Gastrocnemius medialis (tissue), 4 donors: ENCODE data around the gene PSRC1. TPM values are rescaled to one million over a fixed set of nuclear protein-coding genes. Genes with fewer than 3 reads are reported as not detected.

Source experiments
- ATAC-seq, 2 donors: fragments of 150-250 bp; one replicate each; pipeline ENCODE4 v1.9.1; 2016
- DNase-seq, 2 donors: peaks; one replicate each; pipeline ENCODE4 v3.0.0-alpha.2; 2019
- H3K27ac ChIP-seq, 4 donors: fragments of 200-600 bp; sonication (generic); 1 replicate in 1 of 4; 2 replicates in 3 of 4; pipeline ENCODE4 v1.5.1; 2016 to 2018; ENCODE audit warnings: mild to moderate bottlenecking in 2 of 4, moderate library complexity in 1 of 4
- H3K27me3 ChIP-seq, 3 donors: fragments of 200-600 bp; sonication (generic) in 2 of 3; 1 replicate in 1 of 3; 2 replicates in 2 of 3; pipeline versions ENCODE4 v1.5.1 to v1.6.0; 2016 to 2019; ENCODE audit warnings: mild to moderate bottlenecking in 1 of 3, moderate library complexity in 1 of 3
- H3K36me3 ChIP-seq, 2 donors: fragments of 200-600 bp; sonication (generic) in 1 of 2; one replicate each; pipeline ENCODE4 v1.5.1; 2017 to 2018
- H3K4me1 ChIP-seq, 2 donors: fragments of 200-600 bp; sonication (generic) in 1 of 2; one replicate each; pipeline ENCODE4 v1.5.1; 2016 to 2017; ENCODE audit warnings: mild to moderate bottlenecking in 2 of 2
- H3K4me3 ChIP-seq, 4 donors: fragments of 200-600 bp; sonication (generic) in 3 of 4; 1 replicate in 1 of 4; 2 replicates in 3 of 4; pipeline ENCODE4 v1.5.1; 2016 to 2019; ENCODE audit warnings: mild to moderate bottlenecking in 2 of 4
- H3K9me3 ChIP-seq, 3 donors: fragments of 200-600 bp; sonication (generic) in 2 of 3; 1 replicate in 1 of 3; 2 replicates in 2 of 3; pipeline ENCODE4 v1.5.1; 2016 to 2019
- CTCF ChIP-seq, 5 experiments: fragments of 450-650 bp in 3 of 5; fragments of 200-600 bp in 2 of 5; sonication (generic) in 2 of 5; IDR thresholded peaks in 4 of 5; conservative IDR thresholded peaks in 1 of 5; 1 replicate in 4 of 5; 2 replicates in 1 of 5; pipeline ENCODE4 v1.5.1; 2016 to 2019; ENCODE audit warnings: antibody characterized with exemption in 5 of 5, mild to moderate bottlenecking in 3 of 5, moderate library complexity in 3 of 5
- POLR2A ChIP-seq, 2 donors: fragments of 450-650 bp; IDR thresholded peaks; one replicate each; pipeline ENCODE4 v1.6.1; 2017; ENCODE audit warnings: antibody characterized with exemption in 2 of 2, mild to moderate bottlenecking in 2 of 2, moderate library complexity in 2 of 2
- in situ Hi-C, 4 donors: fragments of 200-750 bp; cut with MboI; loops; one replicate each; pipeline versions ENCODE4 v1.15.0 to v1.8.0; 2017; ENCODE audit warnings: low sequenced_read_pairs in 4 of 4
- intact Hi-C: fragments of 100-400 bp; cut with DNase I; formaldehyde crosslinking; loops from one replicate; pipeline ENCODE4 v1.15.1; 2023; ENCODE audit warnings: low total_unique reads
- total RNA-seq, 4 donors: library from RNA; depleted of rRNA; stranded (reverse); fragments of >200 nt; gene quantifications; one replicate each; pipeline versions ENCODE4 v1.1.0 to v1.2.3, GENCODE V29; 2016

PSRC1 gene
- total RNA-seq, 4 donors from 2014 or later, result 0.19 to 2.3 (median 0.84) TPM; not detected in 1

GRCh38 chr1:109298666-109299557 is 16.0 kb upstream of the PSRC1 start:
- H3K9me3 ChIP-seq, result no peaks in the 10 kb centered on the region
- H3K4me3 ChIP-seq, result no peak overlapping the region
- H3K36me3 ChIP-seq, result no peaks in the 10 kb centered on the region
- peak; percentile 40 to 43 for ATAC-seq
- intact Hi-C loops (loop anchor here (2.0 kb wide), 1 partner anchor 14 kb away; no protein-coding TSS in a partner anchor), in situ Hi-C loops (loop anchor here in 1 of 4 donors (25.0 kb wide), 1 partner anchor 238 kb away; the partner anchor contains the start of genes GNAI3 and GPR61)
- H3K27ac ChIP-seq, result peak overlapping the region; percentile 15 to 72 (median 42)
- peaks cover 15 to 18% of the 10 kb centered on the region in 2 donors for H3K4me1 ChIP-seq
- peaks cover 0 to 9% (median 0%) of the 10 kb centered on the region in 3 donors for H3K27me3 ChIP-seq
- no peak for TF ChIP-seq POLR2A (IDR thresholded peaks at IDR 0.05)
- no peak for TF ChIP-seq CTCF (IDR thresholded peaks at IDR 0.05 in 4 of 5, conservative IDR thresholded peaks at IDR 0.05 in 1 of 5)
- DNase-seq, result peak in 1 of 2 donors; percentile 43

GRCh38 chr1:109296782-109297181 is 13.8 kb upstream of the PSRC1 start:
- in situ Hi-C loops, result loop anchor here in 1 of 4 donors (25.0 kb wide), 1 partner anchor 241 kb away; the partner anchor contains the start of genes GNAI3 and GPR61
- Histone ChIP-seq H3K27me3 (peaks cover 0 to 9% (median 0%) of the 10 kb centered on the region in 3 donors), H3K36me3 (no peaks in the 10 kb centered on the region), H3K4me3 (no peak overlapping the region), H3K27ac (no peak overlapping the region), H3K4me1 (peaks cover 15 to 18% of the 10 kb centered on the region in 2 donors), H3K9me3 (no peaks in the 10 kb centered on the region)
- ATAC-seq, result no peak
- intact Hi-C loops, result no loop called here
- no peak for DNase-seq
- TF ChIP-seq POLR2A (IDR thresholded peaks at IDR 0.05) (no peak), CTCF (IDR thresholded peaks at IDR 0.05 in 4 of 5, conservative IDR thresholded peaks at IDR 0.05 in 1 of 5) (no peak)

- peaks cover 15 to 18% of the 10 kb centered on the region in 2 donors for H3K4me1 ChIP-seq
- H3K27ac ChIP-seq, result no peak overlapping the region
- peaks cover 0 to 9% (median 0%) of the 10 kb centered on the region in 3 donors for H3K27me3 ChIP-seq
- H3K9me3 ChIP-seq, result no peaks in the 10 kb centered on the region
- H3K4me3 ChIP-seq, result no peak overlapping the region
- DNase-seq (no peak), ATAC-seq (no peak)
- in situ Hi-C loops (loop anchor here in 1 of 4 donors (25.0 kb wide), 1 partner anchor 241 kb away; the partner anchor contains the start of genes GNAI3 and GPR61), intact Hi-C loops (no loop called here)
- TF ChIP-seq POLR2A (IDR thresholded peaks at IDR 0.05) (no peak), CTCF (IDR thresholded peaks at IDR 0.05 in 4 of 5, conservative IDR thresholded peaks at IDR 0.05 in 1 of 5) (no peak)
- H3K36me3 ChIP-seq, result no peaks in the 10 kb centered on the region
Observed at GRCh38 chr1:109295712-109296415, 12.9 kb upstream of the PSRC1 start.

- intact Hi-C loops (no loop called here), in situ Hi-C loops (loop anchor here in 1 of 4 donors (25.0 kb wide), 1 partner anchor 243 kb away; the partner anchor contains the start of genes GNAI3 and GPR61)
- DNase-seq (no peak), ATAC-seq (no peak)
- Histone ChIP-seq H3K4me3 (no peak overlapping the region), H3K9me3 (no peaks in the 10 kb centered on the region), H3K27ac (no peak overlapping the region), H3K36me3 (no peaks in the 10 kb centered on the region), H3K4me1 (peaks cover 9 to 12% of the 10 kb centered on the region in 2 donors), H3K27me3 (peaks cover 0 to 9% (median 0%) of the 10 kb centered on the region in 3 donors)
- TF ChIP-seq CTCF (IDR thresholded peaks at IDR 0.05 in 4 of 5, conservative IDR thresholded peaks at IDR 0.05 in 1 of 5) (no peak), POLR2A (IDR thresholded peaks at IDR 0.05) (no peak)
Observed at GRCh38 chr1:109294481-109294880, 11.5 kb upstream of the PSRC1 start.
